GM12874 (cell line): Measurements from ENCODE around the gene SHISAL1.

Experiments used
- TF ChIP-seq, protein P1 (sequence below): IDR thresholded peaks from 2 replicates; pipeline ENCODE4 v1.5.1; 2011; ENCODE audit warnings: low read depth, mild to moderate bottlenecking, control low read depth, low read length, moderate library complexity; ENCODE audit not compliant: insufficient read depth

Gene SHISAL1

DNA sequence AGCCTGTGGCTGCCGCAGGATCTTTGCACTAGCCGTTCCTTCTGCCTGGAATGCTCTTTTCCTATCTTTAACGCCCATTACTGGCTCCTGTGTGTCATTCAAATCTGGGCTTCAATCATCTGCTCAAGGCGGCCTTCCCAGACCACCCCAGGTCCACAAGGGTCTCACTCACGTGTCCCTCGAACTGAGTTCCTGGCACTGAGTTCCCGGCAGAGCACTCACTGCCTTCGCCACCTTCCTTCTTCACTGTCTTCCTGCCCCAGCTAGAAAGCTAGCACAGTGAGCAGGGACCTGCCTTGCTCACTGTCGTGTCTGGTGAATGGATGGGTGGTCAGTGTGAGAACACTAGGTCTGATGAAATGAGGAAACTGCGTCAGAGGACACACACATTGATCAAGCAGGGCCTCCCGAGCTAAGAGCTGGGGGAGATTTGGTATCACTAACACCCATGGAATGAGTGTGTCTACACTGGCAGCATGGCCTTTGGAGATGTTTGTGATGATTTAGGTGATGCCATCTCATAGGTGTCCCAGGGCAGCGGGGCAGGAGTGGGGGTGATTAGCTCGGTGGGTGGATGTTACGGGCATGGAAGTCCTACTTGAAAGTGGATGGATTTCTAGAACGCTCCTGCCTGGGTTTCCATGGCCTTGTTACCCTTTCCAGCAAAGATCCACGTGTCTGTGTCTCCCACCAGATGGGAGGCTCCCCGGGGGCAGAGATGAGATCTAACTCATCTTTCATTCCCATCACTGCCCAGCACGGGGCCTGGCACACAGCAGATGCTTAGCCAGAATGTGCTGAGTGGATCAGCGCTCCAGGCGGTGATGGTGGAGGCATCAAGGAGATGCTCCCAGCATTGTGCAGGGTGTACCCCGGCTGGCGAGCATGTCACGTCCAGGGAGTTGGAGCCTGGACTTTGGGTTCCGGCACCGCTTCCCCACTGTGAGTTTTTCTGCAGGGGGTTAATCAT, 64.5 kb downstream of the SHISAL1 start:
- TF ChIP-seq, protein P1, sequence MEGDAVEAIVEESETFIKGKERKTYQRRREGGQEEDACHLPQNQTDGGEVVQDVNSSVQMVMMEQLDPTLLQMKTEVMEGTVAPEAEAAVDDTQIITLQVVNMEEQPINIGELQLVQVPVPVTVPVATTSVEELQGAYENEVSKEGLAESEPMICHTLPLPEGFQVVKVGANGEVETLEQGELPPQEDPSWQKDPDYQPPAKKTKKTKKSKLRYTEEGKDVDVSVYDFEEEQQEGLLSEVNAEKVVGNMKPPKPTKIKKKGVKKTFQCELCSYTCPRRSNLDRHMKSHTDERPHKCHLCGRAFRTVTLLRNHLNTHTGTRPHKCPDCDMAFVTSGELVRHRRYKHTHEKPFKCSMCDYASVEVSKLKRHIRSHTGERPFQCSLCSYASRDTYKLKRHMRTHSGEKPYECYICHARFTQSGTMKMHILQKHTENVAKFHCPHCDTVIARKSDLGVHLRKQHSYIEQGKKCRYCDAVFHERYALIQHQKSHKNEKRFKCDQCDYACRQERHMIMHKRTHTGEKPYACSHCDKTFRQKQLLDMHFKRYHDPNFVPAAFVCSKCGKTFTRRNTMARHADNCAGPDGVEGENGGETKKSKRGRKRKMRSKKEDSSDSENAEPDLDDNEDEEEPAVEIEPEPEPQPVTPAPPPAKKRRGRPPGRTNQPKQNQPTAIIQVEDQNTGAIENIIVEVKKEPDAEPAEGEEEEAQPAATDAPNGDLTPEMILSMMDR: no peak

DNA sequence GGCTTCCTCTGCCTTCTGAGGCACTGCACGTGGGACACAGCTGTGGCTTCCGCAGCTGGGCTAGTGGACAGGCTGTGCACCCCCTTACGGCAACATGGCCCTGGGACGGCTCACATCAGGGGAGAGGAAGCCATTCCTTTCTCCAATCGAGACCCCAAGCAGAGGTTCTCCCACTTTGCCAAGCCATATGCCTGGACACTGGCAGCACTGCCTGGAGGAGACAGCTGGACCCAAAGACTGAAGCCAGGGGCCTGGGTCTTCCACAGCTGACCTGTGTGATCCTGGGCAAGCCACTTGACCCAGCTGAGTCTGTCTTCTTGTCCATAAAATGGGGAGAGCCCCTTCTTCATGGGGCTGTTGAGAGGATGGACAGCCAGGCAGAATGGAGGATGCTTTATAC, 65.4 kb downstream of the SHISAL1 start:
- TF ChIP-seq, protein P1: no peak

DNA sequence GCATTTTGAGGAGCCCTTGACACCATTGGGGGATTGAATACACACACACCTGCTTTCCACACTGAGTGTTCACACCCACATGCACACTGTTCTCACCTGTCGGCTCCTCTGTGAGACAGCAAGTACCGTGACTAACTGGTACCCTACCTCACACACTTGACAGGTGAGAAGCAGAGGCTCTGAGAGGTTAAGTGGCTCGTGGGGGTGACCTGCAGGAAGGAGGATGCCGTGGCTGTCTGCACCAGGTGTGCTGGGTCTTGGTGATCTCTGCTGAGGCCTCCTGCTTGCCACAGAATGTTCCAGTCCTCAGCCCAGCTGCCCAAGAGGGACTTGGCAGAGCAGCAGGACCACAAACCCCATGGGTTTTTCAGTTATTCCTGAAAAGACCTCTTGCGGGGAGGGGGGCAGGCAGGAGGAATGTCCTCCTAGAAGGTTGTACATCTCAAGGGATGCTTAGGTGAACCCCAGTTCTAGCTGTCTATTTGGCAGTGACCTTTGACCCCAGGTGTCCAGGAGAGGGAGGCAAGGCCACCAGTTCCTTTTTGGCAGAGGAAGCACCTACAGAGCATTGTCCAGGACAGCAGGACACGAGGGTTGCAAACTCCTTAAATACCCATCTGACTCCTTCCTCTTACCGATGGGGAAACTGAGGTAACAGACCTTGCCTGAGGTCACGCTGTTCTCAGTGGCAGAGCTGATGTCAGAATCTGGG, 66.0 kb downstream of the SHISAL1 start:
- TF ChIP-seq, protein P1: no peak

DNA sequence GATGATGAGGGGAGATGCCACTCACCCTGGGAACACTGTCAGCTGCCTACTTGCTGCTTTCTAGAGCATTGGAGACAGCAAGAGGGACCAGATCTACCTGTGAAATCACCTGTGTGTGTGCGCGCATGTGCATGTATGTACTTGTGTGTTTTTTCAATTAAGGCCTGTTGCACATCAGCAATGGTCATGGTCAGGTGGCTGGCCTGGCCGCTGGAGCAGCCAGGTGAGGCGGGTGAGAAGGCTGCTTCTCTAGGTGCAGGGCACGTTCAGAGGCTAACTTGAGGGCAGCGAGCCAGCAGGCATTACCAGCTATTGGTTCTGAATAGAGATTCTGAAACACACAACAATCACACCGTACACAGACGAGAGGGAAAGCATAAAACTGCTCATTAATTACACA, 66.9 kb downstream of the SHISAL1 start:
- TF ChIP-seq, protein P1: no peak

DNA sequence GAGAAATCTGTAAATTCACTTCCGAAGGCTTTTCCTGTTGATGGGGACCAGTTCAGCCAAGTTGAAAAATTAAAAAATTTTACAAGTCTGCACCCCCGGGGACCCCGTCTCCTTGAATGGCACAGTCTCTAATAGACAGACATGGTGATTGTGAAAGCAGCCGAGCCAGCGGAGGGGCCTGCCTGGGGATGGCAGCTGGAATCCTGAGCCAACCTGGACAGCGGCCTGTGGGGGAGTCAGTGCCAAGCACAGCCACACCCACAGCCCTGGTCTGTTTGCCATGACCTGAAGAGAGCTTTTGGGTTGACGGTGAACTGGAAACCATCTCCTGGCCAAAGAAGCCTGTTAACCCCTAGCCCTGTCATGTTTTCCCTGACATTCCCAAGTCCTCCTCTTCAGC, 67.3 kb downstream of the SHISAL1 start:
- TF ChIP-seq, protein P1: no peak

DNA sequence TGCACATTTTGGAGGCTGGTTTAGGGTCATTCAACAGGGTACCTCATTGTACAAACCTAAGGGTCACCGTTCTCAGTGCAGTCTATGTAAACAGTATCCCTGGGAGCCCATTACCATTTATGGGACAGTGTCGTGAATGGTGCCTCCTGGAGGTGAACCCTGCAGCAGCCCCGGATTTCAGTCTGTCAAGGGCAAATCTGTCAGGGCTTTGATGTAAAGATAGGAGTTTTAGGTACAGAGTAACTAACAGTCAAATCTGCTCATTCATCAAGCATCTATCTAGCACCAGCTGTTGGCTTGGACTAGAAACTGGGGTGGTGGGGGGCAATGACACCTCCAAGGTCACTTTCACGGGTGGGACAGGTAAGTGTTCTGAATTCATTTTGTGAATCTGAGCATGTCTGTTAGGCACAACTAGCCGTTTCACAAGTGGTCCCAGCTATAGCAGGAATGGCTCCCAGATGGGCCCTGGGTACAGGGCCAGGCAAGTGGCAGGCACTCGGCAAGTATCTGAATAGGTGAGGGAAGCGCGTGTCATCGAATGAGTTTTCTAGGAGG, 68.4 kb downstream of the SHISAL1 start:
- TF ChIP-seq, protein P1: no peak

DNA sequence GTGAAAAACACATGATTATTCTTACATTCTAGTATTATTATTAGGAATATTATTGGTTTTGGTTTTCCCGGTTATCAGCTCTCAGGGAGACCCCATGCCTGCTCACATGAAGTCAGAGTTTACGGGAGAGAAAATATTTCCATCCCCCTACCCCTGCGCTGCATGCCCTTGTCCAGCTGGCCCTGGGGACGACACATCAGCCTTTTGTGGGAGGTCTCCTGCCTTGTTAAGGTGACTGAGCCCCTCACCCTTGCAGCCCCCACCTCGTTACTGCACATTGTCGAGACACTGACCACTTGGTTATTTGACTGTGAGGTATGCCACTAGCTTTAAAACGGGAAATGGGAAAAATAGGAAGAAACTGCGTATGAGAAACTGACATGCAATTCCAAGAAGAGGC, 69.0 kb downstream of the SHISAL1 start:
- TF ChIP-seq, protein P1: no peak
